ENCODE measurements around the gene TTC28. TPM values are rescaled to one million over a fixed set of nuclear protein-coding genes. Genes with fewer than 3 reads are reported as not detected.

TTC28 gene
- total and polyA plus RNA-seq, 7 donors, result 0.23 to 102 (median 46.1) TPM

DNA sequence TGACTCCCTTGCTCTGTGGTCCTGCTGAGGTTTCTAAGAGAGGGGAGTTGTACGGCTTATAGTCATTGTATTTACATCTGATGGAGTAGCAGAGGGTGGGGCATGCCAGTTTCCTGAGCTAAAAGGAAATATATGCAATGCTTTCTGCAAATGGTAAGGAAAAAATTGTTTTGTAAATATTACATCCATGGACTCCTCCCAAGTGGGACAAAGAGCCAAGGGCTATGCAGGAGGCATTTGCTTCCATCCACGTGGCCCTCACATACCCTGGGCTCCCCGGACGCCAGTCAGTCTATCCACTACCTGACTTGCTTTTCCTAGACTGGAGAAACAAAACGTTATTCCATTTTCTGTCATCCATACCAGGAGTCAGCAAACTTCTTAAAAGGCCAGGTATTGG, 700.8 kb downstream of the TTC28 start:
- H3K4me1 ChIP-seq, result no peaks in the 10 kb centered on the region
- DNase-seq, result no peak
- no peak for TF ChIP-seq POLR2A (IDR thresholded peaks at IDR 0.05)
- no peak for TF ChIP-seq POLR2AphosphoS5 (IDR thresholded peaks at IDR 0.05)
- TF ChIP-seq EP300 (IDR thresholded peaks at IDR 0.05), result no peak
- TF ChIP-seq, protein P1, sequence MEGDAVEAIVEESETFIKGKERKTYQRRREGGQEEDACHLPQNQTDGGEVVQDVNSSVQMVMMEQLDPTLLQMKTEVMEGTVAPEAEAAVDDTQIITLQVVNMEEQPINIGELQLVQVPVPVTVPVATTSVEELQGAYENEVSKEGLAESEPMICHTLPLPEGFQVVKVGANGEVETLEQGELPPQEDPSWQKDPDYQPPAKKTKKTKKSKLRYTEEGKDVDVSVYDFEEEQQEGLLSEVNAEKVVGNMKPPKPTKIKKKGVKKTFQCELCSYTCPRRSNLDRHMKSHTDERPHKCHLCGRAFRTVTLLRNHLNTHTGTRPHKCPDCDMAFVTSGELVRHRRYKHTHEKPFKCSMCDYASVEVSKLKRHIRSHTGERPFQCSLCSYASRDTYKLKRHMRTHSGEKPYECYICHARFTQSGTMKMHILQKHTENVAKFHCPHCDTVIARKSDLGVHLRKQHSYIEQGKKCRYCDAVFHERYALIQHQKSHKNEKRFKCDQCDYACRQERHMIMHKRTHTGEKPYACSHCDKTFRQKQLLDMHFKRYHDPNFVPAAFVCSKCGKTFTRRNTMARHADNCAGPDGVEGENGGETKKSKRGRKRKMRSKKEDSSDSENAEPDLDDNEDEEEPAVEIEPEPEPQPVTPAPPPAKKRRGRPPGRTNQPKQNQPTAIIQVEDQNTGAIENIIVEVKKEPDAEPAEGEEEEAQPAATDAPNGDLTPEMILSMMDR (IDR thresholded peaks at IDR 0.05), result no peak
- H3K4me3 ChIP-seq, result no peak overlapping the region
- no peak overlapping the region for H3K27ac ChIP-seq
- intact Hi-C loops (cut with DNase I), result no loop called here
- H3K36me3 ChIP-seq, result peaks cover 0 to 21% (median 10%) of the 10 kb centered on the region in 4 donors
- 39 to 74% methylated on average over 5 of the region's 5 CpGs for WGBS, 2 donors
- H3K27me3 ChIP-seq, result no peaks in the 10 kb centered on the region
- H3K9me3 ChIP-seq, result no peaks in the 10 kb centered on the region

DNA sequence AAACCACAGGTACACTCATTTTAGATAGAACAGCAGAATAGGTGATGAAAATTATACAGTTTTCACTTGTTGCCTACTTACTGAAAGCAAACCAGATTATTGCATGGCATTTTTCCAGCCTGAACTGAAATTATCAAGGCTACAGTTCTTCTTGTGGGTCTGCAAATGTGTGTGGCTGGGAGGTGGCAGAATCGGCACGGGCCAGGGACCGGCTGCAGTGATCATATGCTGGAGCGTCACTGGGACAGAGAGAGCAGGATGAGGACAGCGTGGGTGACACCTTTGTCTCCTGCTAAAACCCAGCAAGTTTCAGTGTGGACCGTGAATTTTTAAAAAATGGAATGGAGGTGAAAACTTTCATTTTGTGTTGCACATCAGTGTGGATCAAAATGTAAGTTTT, 701.3 kb downstream of the TTC28 start:
- Histone ChIP-seq H3K27me3 (no peaks in the 10 kb centered on the region), H3K27ac (no peak overlapping the region), H3K4me1 (no peaks in the 10 kb centered on the region), H3K4me3 (no peak overlapping the region), H3K9me3 (no peaks in the 10 kb centered on the region), H3K36me3 (peaks cover 0 to 17% (median 8%) of the 10 kb centered on the region in 4 donors)
- WGBS, 2 donors, result 93 to 95% methylated on average over 6 of the region's 6 CpGs
- TF ChIP-seq, protein P1 (IDR thresholded peaks at IDR 0.05), result no peak
- TF ChIP-seq POLR2A (IDR thresholded peaks at IDR 0.05) (no peak), EP300 (IDR thresholded peaks at IDR 0.05) (no peak), POLR2AphosphoS5 (IDR thresholded peaks at IDR 0.05) (no peak)
- intact Hi-C loops (cut with DNase I), result no loop called here
- no peak for DNase-seq

DNA sequence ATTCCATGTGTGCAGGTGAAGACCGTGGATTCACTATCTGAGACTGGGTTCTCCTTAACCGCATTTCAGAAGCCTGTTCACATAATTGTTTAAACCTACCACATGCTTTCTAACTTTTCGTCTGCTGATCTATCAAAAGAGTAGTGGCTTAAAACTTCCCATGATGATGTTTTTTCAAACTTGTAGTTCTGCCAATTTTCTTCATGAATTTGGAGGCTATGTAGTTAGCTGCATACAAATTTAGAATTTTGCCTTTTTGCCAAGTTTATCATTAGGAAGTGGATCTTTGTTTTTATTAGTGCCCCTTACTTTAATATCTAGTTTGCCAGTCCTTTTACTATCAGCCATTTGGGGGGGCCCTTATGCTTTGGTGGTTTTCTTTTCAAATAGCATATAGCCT, 703.1 kb downstream of the TTC28 start:
- H3K27me3 ChIP-seq, result no peaks in the 10 kb centered on the region
- no peaks in the 10 kb centered on the region for H3K36me3 ChIP-seq
- no peaks in the 10 kb centered on the region for H3K9me3 ChIP-seq
- TF ChIP-seq EP300 (IDR thresholded peaks at IDR 0.05) (no peak), POLR2AphosphoS5 (IDR thresholded peaks at IDR 0.05) (no peak), POLR2A (IDR thresholded peaks at IDR 0.05) (no peak)
- TF ChIP-seq, protein P1 (IDR thresholded peaks at IDR 0.05), result no peak
- H3K4me3 ChIP-seq, result no peak overlapping the region
- no peak overlapping the region for H3K27ac ChIP-seq
- WGBS, 2 donors, result 82 to 86% methylated on average over 3 of the region's 3 CpGs
- no peak for DNase-seq
- intact Hi-C loops (cut with DNase I), result no loop called here
- no peaks in the 10 kb centered on the region for H3K4me1 ChIP-seq

DNA sequence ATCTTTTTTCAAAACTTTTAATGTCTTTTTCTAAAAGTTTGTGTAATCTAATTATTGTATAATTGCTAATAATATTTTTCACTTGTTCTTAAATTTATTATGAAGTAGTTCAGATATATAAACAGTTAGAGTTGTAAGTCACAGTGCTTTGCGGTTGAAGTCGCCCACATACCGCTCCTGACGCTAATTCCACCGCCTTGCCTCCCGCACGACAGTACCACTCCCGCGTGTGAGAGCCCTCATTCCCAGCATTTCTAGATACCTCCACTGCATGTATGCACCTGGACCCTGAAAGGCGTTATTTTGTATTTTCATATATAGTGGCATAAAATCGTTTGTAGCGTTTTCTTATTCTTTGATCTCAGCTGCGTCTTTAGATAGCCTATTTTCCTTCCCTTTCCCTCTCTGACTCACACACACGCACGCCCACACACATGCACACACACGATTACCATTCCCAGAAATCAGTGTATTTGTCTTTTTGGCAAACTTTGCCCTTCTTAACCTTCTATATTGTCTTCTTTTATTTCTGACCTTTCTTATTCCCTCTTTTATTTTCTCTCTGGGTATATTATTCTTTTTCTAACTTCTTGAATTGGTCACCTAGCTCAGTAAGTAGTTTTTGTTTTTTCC, 704.1 kb downstream of the TTC28 start:
- Histone ChIP-seq H3K27ac (no peak overlapping the region), H3K27me3 (no peaks in the 10 kb centered on the region), H3K4me3 (no peak overlapping the region), H3K36me3 (peaks cover 0 to 7% (median 0%) of the 10 kb centered on the region in 4 donors), H3K4me1 (no peaks in the 10 kb centered on the region), H3K9me3 (peaks cover 0 to 4% (median under 1%) of the 10 kb centered on the region in 4 donors)
- intact Hi-C loops (cut with DNase I), result no loop called here
- TF ChIP-seq, protein P1 (IDR thresholded peaks at IDR 0.05), result no peak
- TF ChIP-seq POLR2AphosphoS5 (IDR thresholded peaks at IDR 0.05), result no peak
- DNase-seq, result no peak
- 73 to 84% methylated on average over 16 of the region's 16 CpGs for WGBS, 2 donors

DNA sequence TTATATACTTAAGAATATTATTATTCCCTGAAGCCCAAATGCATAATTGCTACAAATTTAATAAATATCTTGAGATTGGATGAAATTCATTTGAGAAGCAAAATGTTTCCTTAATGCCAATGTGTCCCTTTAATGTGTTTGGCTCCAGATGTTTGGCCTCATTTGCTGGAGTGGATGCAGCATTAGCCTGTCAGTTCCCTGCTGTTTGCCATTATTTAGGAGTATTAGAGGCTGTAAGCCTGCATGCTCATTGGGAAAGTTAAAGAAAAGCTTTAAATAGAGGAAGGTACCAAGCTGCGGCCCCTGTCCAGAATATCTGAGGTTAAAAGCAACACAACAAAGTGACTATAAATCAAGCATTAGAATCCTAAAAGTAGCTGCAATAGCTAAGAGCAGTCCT, 705.8 kb downstream of the TTC28 start:
- Histone ChIP-seq H3K36me3 (peaks cover 0 to 7% (median 0%) of the 10 kb centered on the region in 4 donors), H3K27me3 (no peaks in the 10 kb centered on the region), H3K4me3 (no peak overlapping the region), H3K9me3 (peaks cover 0 to 4% (median 2%) of the 10 kb centered on the region in 4 donors), H3K4me1 (no peaks in the 10 kb centered on the region), H3K27ac (no peak overlapping the region)
- intact Hi-C loops (cut with DNase I), result no loop called here
- no peak for DNase-seq
- TF ChIP-seq, protein P1 (IDR thresholded peaks at IDR 0.05), result no peak
- TF ChIP-seq EP300 (IDR thresholded peaks at IDR 0.05) (no peak), POLR2A (IDR thresholded peaks at IDR 0.05) (no peak), POLR2AphosphoS5 (IDR thresholded peaks at IDR 0.05) (no peak)
- WGBS, 2 donors, result 87 to 94% methylated on average over 1 of the region's 1 CpG

All from sigmoid colon (tissue), 7 donors.